T-helper 17 cell (primary cell): ENCODE results near the gene HOXB8. TPM values are rescaled to one million over a fixed set of nuclear protein-coding genes. Genes with fewer than 3 reads are reported as not detected.

Source experiments
- ATAC-seq: fragments of 150-1000 bp; cut with Tn5 transposase; 2 replicates; pipeline ENCODE4 v1.10.0; 2021; ENCODE audit warnings: mild to moderate bottlenecking, moderate library complexity
- DNase-seq, 3 donors: peaks; one replicate each; pipeline versions ENCODE4 v3.0.0 to v3.0.0-alpha.2; 2020 to 2021
- H3K9me3 ChIP-seq: one replicate; pipeline ENCODE4 v1.7.0; 2013; ENCODE audit warnings: low read length, mild to moderate bottlenecking; ENCODE audit not compliant: control insufficient read depth, poor library complexity, severe bottlenecking
- H3K27ac Mint-ChIP-seq: one replicate; pipeline ENCODE4 v1.8.0; 2022; ENCODE audit warnings: mild to moderate bottlenecking, moderate library complexity, mixed read lengths
- H3K27me3 Mint-ChIP-seq: one replicate; pipeline ENCODE4 v1.8.0; 2022; ENCODE audit warnings: mixed read lengths
- H3K36me3 Mint-ChIP-seq: one replicate; pipeline ENCODE4 v1.8.0; 2022; ENCODE audit warnings: low read depth, mixed read lengths
- H3K4me1 Mint-ChIP-seq: one replicate; pipeline ENCODE4 v1.8.0; 2022; ENCODE audit warnings: mild to moderate bottlenecking, mixed read lengths
- H3K4me3 Mint-ChIP-seq: one replicate; pipeline ENCODE4 v1.8.0; 2022; ENCODE audit warnings: mild to moderate bottlenecking, moderate library complexity, mixed read lengths
- total RNA-seq, 4 donors: library from RNA in 2 of 4; stranded (reverse) in 2 of 4; gene quantifications; one replicate each; pipeline ENCODE4 v1.2.3 and lab custom pipeline; 2022 to 2026

HOXB8 gene
- total RNA-seq, 2 donors from 2014 or later = not detected

GRCh38 chr17:48578616-48579470, 36.2 kb downstream of the HOXB8 start:
- DNase-seq = no peak

GRCh38 chr17:48577946-48578615, 37.0 kb downstream of the HOXB8 start, which contains the start of gene HOXB4:
Gene HOXB4 (minus strand): TSS chr17:48578350. CDS start chr17:48578319, 31 bp downstream.
- ATAC-seq = peak; percentile 86
- peaks cover 2% of the 10 kb centered on the region for H3K36me3 Mint-ChIP-seq
- peak within 1 kb of the TSS; percentile 67 for H3K27ac Mint-ChIP-seq
- peak within 1 kb of the TSS; percentile 95 for H3K4me3 Mint-ChIP-seq
- no peaks in the 10 kb centered on the region for H3K9me3 ChIP-seq
- peak in 2 of 3 donors; percentile 56 to 60 for DNase-seq
- peaks cover 46% of the 10 kb centered on the region for H3K4me1 Mint-ChIP-seq
- H3K27me3 Mint-ChIP-seq = peaks cover 43% of the 10 kb centered on the region

More at GRCh38 chr17:48578616-48579470, 36.2 kb downstream of the HOXB8 start:
- H3K36me3 Mint-ChIP-seq = peaks cover 2% of the 10 kb centered on the region
- peak overlapping the region; percentile 95 for H3K4me3 Mint-ChIP-seq
- peaks cover 41% of the 10 kb centered on the region for H3K4me1 Mint-ChIP-seq
- no peaks in the 10 kb centered on the region for H3K9me3 ChIP-seq
- ATAC-seq = peak; percentile 63
- peak overlapping the region; percentile 67 for H3K27ac Mint-ChIP-seq
- H3K27me3 Mint-ChIP-seq = peaks cover 50% of the 10 kb centered on the region

GRCh38 chr17:48577330-48577945, 37.7 kb downstream of the HOXB8 start:
- Mint-ChIP-seq H3K27me3 (peaks cover 36% of the 10 kb centered on the region), H3K4me1 (peaks cover 43% of the 10 kb centered on the region), H3K27ac (no peak overlapping the region), H3K4me3 (peak overlapping the region; percentile 81), H3K36me3 (peaks cover 2% of the 10 kb centered on the region)
- H3K9me3 ChIP-seq = no peaks in the 10 kb centered on the region
- ATAC-seq = peak; percentile 14
- DNase-seq = no peak

- H3K27ac Mint-ChIP-seq = no peak overlapping the region
- no peaks in the 10 kb centered on the region for H3K9me3 ChIP-seq
- DNase-seq = no peak
- no peak for ATAC-seq
- H3K36me3 Mint-ChIP-seq = peaks cover 4% of the 10 kb centered on the region
- peak overlapping the region; percentile 81 for H3K4me3 Mint-ChIP-seq
- H3K27me3 Mint-ChIP-seq = peaks cover 35% of the 10 kb centered on the region
- peaks cover 41% of the 10 kb centered on the region for H3K4me1 Mint-ChIP-seq
Measured at GRCh38 chr17:48576479-48577309, 38.4 kb downstream of the HOXB8 start.

GRCh38 chr17:48575673-48576478, 39.2 kb downstream of the HOXB8 start:
- peaks cover 28% of the 10 kb centered on the region for H3K27me3 Mint-ChIP-seq
- DNase-seq (no peak), ATAC-seq (no peak)
- no peak overlapping the region for H3K4me3 Mint-ChIP-seq
- H3K9me3 ChIP-seq = no peaks in the 10 kb centered on the region
- H3K4me1 Mint-ChIP-seq = peaks cover 36% of the 10 kb centered on the region
- H3K36me3 Mint-ChIP-seq = peaks cover 5% of the 10 kb centered on the region
- no peak overlapping the region for H3K27ac Mint-ChIP-seq

GRCh38 chr17:48575066-48575582, 40.0 kb downstream of the HOXB8 start:
- ATAC-seq (no peak), DNase-seq (no peak)
- H3K9me3 ChIP-seq = no peaks in the 10 kb centered on the region
- peaks cover 5% of the 10 kb centered on the region for H3K36me3 Mint-ChIP-seq
- H3K27ac Mint-ChIP-seq = no peak overlapping the region
- H3K4me1 Mint-ChIP-seq = peaks cover 30% of the 10 kb centered on the region
- peaks cover 21% of the 10 kb centered on the region for H3K27me3 Mint-ChIP-seq
- no peak overlapping the region for H3K4me3 Mint-ChIP-seq

GRCh38 chr17:48574505-48575065, 40.5 kb downstream of the HOXB8 start:
- no peak overlapping the region for H3K27ac Mint-ChIP-seq

GRCh38 chr17:48571826-48572417, 43.2 kb downstream of the HOXB8 start:
- H3K4me3 Mint-ChIP-seq = no peak overlapping the region
- peaks cover 17% of the 10 kb centered on the region for H3K4me1 Mint-ChIP-seq
- ATAC-seq = no peak
- H3K27me3 Mint-ChIP-seq = peaks cover 6% of the 10 kb centered on the region
- H3K9me3 ChIP-seq = no peaks in the 10 kb centered on the region
- peaks cover 3% of the 10 kb centered on the region for H3K36me3 Mint-ChIP-seq
- no peak overlapping the region for H3K27ac Mint-ChIP-seq
- no peak for DNase-seq

More at GRCh38 chr17:48574505-48575065, 40.5 kb downstream of the HOXB8 start:
- no peak for ATAC-seq
- no peaks in the 10 kb centered on the region for H3K9me3 ChIP-seq
- Mint-ChIP-seq H3K4me3 (no peak overlapping the region), H3K4me1 (peaks cover 27% of the 10 kb centered on the region), H3K27me3 (peaks cover 15% of the 10 kb centered on the region), H3K36me3 (peaks cover 5% of the 10 kb centered on the region)
- DNase-seq = no peak

GRCh38 chr17:48571024-48571818, 43.9 kb downstream of the HOXB8 start:
- H3K27me3 Mint-ChIP-seq = peaks cover 6% of the 10 kb centered on the region
- DNase-seq (no peak), ATAC-seq (no peak)
- H3K4me3 Mint-ChIP-seq = no peak overlapping the region
- peaks cover 13% of the 10 kb centered on the region for H3K4me1 Mint-ChIP-seq
- H3K27ac Mint-ChIP-seq = no peak overlapping the region
- H3K9me3 ChIP-seq = no peaks in the 10 kb centered on the region
- peaks cover 3% of the 10 kb centered on the region for H3K36me3 Mint-ChIP-seq

- DNase-seq = no peak
- Mint-ChIP-seq H3K36me3 (peaks cover 3% of the 10 kb centered on the region), H3K4me1 (peaks cover 10% of the 10 kb centered on the region), H3K27ac (no peak overlapping the region), H3K27me3 (peaks cover 6% of the 10 kb centered on the region), H3K4me3 (no peak overlapping the region)
- no peak for ATAC-seq
- no peaks in the 10 kb centered on the region for H3K9me3 ChIP-seq
Measured at GRCh38 chr17:48570325-48571023, 44.6 kb downstream of the HOXB8 start.
